Glomerular visceral epithelial cell (primary cell): ENCODE results near the gene ITGA5.

Experiments used
- DNase-seq: peaks from one replicate; pipeline ENCODE4 v3.0.0-alpha.2; 2016; ENCODE audit errors: extremely low spot score

ITGA5 gene

DNA sequence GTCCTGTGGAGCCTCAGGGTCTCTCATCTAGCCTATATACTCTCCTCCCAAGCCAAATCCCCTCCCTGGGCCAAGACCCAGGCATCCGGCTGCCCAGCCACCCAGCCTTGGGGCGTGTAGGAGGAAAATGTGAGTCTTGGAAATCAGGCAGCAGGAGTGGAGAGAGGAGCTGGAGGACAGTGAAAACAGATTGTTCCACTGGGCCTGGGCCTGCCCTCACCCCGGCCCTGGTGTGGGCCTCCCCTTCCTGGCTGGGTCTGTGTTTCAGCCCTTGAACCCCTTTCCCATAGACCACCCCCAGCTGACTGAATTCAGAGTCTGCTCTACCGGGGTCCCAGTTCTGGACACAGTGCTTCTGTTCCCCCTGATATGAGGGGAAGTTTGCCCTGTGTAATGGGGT lies 6.7 kb downstream of the ITGA5 start:
- no peak for DNase-seq

DNA sequence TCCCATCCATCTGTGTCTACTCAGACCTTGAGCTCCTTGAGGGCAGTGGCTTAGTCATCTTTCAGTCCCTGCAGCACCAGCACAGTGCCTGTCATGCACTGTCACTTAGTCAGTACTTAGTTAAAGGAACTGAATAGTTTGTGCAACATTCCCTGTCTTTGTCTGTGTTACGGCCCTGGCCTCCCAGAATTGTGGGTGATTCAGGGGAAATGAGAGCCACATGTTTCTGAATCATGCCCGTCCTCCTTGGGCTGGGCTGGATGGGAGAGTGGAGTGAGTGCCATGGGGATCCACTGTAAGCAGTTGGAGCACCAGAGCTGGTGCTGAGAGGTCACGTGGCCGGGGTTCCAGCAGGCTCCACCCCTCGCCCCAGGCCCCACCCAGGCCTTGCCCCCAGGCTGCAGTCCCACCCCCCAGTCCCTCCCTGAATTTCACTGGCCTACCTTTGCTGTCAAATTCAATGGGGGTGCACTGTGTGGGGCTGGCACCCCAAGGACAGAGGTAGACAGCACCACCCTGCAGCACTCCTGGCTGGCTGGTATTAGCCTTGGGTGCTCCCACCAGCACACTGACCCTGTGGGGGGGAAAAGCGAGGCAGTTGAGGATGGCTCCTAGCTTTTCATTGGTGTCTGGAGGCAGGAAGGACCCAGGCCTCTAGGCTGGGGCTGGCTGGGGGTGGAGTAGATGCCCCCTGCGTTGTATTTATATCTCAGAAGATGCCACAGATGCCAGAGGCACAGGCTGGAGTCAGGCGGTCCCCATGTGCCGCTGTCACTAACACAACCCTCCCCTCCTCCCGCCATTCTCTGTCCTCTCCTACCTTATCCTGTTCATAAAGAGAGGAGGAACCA lies 7.5 kb downstream of the ITGA5 start:
- DNase-seq: peak; percentile 76

DNA sequence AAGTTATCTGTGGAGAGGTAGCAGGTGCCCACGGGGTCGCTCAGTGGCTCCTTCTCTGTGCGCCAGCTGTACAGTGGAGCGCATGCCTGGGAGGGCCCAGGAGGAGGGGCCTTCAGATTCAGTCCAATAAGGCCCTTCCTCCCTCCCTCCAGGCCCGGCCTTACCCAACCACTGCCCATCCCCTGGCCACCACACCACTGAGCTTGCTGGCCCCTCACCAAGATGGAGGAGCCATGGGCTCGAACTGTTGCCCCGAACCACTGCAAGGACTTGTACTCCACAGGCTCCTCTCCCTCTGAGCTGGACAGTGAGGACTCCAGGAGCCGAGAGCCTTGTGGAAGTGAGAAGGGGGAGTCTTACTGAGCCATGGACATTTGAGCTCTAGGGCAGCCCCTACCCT lies 9.8 kb downstream of the ITGA5 start:
- no peak for DNase-seq

DNA sequence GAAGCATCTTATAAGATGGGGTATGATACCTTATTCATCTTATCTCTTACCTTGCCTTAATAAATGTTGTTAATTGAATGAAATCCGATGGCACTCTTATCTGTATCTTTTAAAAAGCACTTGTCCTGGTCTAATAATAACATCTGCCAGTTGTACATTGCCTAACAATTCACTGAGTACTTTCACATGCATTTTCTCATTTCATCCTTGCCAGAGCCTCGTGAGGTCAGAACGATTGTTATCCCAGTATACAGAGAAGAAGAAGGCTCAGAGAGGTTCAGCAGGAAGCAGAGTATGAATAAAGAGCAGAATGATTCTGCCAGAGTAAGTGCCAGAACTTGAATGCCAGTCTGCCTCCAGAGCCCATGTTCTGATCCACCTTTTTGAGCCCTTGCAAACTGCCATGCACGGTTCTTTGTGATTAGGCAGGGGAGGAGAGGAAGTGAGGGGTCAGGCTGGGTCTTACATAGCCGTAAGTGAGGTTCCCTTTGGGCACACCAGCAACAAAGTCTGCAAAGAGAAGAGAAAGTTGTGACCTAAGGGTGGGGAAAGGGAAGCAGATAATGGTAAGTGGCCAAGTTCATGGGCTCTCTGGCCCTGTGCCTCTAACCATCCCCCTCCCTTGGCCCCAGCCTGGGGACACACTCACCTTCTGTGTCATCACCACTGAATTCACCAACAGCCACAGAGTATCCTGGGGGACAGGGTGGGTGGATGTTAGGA lies 11.7 kb downstream of the ITGA5 start:
- no peak for DNase-seq

DNA sequence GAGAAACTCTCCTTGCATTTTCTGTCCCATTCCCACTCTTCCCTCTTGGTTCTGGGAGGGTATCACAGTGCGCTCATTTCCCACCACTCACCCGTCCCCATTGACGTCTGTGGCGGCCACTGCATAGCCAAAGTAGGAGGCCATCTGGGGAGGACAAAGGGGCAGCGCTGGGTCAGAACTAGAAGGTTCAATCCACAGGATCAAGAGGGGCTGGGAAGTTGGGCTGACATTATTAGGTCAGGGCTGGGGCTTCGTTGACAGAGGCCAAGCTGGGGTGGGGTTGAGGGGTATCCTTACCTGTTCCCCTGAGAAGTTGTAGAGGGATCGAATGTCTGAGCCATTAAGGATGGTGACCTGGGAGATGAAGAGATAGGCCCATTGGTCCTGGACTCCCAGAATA lies 13.5 kb downstream of the ITGA5 start:
- DNase-seq: no peak

DNA sequence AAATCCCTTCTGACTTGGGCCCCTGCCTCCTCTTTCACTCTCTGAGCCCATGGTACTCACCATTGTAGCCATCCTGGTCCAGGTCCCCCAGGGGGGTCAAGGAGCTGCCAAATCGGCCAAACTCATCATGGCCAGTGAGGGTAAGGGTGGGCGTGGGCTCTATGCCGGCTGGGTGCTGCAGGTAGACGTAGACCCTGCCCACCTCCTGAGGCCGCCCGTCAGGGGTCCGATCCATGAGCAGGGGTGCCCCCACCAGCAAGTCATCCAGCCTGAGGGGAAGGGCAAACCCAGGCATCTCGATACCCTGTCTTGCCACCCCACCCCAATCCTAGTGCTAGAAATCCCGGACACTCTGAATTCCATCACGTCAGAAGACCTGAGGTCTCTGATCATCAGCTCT lies 14.0 kb downstream of the ITGA5 start:
- DNase-seq: no peak

DNA sequence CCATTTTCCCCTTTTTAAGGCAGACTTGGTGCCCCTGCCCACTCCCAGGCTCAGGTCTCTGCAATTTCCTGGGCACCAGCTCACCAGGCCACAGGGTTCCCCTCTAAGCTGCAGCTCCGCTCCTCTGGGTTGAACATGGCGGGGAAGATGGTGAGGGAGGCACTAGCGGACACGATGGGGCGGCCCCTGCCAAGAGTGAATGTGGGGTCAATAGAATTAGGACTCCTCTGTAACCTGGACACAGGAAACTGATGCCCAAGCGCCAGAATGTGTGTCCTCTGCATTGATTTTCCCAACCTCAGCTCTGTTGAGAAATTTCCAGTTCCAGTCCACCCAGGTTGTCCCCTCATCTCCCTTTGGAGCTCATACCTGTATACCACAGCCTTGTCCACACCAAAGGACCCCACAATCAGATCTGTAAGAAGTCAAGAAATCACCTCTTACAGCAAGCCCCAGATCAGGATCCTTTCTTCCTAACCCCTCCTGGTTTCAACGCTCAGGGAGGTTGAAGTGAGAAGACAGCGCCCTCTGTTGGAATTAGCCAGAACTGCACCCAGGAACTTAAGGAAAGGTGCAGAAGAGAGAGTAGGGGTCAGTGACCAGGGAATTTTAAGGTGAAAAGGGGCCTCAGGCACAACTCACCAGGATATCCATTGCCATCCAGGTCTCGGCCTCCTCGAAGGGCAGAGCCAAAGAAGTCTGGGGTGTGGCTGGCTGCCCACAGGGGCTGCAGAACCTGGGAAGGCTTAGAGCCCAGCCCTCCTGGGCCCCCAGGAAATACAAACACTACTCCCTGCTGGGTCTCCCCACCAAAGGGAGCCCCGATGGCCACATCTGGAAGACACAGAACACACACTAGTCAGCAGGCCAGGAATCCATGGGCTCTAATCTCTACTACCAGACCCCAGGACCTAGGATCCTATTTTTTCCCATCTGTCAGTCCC lies 14.7 kb downstream of the ITGA5 start:
- peak; percentile 47 for DNase-seq

DNA sequence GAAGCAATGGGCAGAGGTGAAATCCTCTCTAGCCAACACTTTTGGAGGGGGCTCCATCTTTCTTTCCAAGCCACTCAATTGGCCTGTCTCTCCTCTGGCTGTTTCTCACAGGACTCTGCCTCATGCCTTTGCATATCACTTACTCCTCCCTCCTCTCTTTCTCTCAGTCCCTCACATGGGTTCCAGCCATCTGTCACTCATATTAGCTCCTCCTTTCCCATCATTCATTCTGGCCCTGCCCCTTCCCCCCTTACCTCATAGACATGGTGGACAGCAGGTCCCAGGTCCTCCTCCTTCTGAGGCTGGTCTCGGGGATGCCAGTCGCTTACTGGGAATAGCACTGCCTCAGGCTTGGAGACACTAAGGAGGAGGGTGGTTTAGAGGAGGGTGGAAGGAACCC lies 17.9 kb downstream of the ITGA5 start:
- DNase-seq: no peak

DNA sequence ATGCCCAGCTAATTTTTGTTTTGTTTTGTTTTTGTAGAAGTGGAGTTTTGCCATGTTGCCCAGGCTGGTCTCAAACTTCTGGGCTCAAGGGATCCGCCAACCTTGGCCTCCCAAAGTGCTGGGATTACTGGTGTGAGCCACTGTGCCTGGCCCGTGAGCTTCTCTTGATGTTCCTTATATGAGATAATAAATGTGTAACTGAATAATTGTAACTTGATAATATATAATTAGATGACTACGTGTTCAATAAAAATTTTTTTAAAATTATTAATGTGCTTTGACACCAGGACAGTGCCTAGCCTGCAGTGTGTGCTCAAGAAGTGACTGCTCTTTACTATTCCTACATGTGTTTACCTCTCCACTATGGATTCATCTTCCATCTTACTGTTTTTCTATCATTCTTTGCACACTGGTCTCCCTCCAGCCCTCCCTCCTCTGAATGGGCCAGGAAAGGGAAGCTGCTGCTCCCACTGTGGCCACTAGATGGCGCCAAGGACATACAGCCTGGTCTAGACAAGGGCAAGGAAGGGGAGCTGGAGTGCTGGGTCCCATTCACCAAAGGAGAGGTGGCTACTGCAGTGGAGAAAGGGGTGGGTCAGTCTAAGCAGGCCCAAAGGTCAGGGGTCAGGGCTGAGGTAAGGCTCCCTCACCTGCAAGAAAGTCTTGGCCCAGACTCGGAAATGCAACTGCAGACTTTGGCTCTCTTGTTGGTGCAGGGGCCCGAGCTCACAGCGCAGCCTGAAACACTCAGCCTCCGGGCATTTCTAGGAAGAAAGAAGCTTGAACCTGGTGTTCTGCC lies 19.9 kb downstream of the ITGA5 start:
- peak; percentile 82 for DNase-seq

DNA sequence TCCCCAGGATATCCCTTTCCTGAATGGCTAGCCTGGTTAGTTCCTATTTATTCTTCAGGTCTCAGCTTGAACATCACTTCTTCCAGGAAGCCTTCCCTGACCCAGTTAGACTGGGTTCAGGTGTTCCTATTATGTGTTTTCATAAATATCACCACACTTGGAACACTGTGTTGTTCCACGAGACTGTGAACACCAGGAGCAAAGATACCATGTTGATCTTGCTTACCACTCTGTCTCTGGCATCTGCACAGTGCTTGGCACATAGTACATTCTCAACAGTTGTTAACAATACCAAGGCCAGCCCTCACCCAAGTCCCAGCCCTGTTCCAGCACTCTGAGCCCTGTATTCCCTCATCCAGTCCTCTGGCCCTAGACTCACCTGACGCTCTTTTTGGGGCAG lies 20.8 kb downstream of the ITGA5 start:
- no peak for DNase-seq

DNA sequence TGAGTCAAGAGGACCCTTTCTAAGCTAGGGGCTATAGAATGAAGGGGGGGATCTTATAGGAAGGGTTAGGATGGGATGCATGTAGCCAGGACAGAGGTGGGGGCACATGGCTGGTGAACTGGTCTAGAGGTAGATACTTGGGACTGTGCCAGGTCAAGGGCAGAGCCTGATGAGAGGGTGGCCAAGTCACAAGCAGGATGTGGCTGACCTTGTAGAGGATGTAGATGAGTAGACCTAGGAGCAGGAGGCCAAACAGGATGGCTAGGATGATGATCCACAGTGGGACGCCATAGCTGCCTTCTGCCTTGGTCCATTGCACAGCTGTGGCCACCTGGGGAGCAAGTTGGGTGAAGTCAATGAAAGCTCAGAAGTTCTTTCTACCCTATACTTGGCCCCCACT lies 21.9 kb downstream of the ITGA5 start:
- no peak for DNase-seq

DNA sequence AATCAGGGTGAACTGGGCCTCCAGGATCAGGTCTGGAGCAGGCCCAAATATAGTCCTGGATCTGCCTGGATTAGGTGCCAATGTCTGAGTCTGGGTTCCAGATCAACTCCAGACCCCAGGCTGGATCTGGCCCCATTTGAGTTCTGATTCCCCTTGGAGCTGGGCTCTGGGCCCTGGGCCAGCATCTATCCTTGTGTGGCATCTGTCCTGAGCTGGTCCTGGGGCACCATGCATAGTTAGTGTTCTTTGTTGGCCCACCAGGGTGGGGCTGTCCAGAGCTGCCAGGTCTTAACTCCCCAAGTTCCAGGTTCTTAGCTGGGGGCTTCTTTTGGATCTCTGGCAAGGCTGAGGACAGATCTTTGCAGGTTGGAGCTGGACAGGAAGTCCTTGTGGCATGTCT lies 23.5 kb downstream of the ITGA5 start:
- no peak for DNase-seq

DNA sequence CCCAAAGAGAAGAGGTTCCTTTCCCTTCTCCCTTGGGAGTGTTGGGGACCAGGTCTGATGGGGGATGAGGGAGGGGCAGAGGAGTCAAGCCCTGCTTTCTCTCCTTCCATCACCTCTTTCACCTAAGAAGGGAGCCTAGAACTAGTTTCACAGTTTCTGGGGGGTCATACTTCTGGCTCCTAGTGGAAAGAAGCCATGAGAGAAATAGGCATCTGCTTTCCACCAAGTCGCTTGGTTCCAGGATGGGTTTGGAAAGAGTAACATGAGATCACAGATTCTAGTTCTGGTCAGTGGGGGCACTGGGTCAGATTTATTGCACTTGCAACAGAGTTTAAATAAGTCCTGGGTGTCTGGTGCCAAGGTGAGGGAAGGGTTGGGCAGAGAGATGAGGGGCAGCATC lies 24.1 kb downstream of the ITGA5 start:
- no peak for DNase-seq

DNA sequence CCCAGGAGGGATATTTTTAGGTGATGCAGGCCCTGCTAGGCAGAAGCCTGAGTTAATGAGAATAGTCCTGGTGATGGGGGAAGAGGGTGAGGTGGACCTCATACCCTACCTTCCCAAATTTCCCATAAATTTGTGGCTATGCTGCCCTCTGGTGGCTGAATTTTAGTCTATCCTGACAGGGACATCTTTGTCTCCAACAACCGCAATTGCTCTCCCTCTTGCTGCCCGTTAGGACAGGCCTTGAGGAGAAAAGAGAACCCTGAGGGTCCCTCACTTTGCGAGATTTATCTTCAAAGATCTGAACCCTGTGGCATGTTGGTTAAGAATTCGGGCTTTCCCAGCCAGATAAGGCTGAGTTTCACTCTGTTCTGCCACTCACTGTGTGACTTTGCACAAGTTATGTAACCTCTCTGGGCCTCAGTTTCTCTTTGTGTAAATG lies 24.8 kb downstream of the ITGA5 start:
- DNase-seq: no peak

DNA sequence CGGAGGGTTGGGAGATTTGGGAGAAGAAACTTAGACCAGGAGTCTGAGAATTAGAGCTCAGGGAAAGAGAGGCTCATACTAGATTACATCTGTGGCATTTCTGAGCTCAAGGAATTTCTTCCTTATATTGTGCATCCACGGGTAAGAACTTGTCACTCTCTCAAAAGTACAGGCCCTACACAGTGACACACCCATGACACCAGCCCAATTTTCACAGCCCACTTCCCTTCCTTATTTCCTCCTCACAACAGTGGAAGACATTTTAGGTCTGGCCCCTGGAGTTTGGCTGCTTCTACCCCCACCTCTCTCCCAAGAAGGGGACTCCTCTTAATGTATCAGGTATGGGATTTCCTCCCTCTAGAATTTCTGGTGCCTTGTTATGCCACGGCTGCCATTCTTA lies 25.3 kb downstream of the ITGA5 start:
- no peak for DNase-seq

DNA sequence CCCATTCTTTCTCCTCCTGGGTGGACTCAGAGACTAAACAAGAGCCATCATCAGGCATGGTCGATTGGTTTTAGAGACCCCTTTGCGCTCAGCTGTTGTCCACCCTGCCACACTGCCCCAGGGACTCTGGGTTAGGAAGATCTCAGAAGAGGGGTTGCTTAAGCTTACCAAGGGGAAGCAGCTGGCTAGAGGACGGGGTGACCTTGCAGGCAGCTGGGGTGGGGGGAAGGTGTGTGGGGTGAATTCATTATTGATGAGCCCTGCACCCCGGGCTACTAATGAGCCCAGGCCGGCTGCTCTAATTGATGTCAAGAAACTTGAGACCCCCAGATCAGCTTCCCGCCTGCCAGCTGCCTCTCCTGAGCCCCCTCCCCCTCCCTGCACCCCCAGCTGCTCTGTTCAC lies 25.9 kb downstream of the ITGA5 start:
- DNase-seq: no peak

DNA sequence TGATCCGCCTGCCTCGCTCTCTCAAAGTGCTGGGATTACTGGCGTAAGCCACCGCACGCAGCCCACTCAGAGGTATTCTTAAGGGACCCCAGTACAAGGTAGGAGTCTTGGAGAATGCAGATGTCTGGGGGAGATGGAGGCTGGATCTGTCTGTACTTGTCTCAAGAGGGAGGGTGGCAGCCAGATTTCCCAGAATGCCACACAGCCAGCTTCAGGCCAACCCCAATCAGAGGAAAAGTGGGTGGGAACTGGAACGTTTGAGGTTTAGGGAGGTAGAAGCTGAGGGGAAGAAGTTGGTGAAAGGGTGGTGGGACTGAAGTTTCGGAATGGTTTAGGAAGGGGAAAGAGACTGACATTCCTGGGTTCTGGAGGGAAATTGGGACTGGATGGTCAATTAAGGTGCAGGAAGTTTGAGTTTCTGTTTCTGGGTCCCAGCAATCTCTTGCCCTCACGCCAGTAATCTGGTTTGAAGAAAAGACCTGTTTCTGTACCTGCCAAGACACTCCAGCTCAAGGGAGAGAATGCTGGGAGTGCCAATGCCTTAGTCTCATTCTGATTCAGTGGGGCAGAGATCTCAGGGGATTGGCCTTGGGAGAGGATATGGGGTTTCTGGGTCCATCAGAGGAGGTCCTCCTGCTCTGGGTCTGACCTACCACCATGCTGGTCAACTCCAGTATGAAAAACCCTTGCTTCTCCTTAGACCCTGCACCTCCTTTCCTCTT lies 26.4 kb downstream of the ITGA5 start:
- no peak for DNase-seq

DNA sequence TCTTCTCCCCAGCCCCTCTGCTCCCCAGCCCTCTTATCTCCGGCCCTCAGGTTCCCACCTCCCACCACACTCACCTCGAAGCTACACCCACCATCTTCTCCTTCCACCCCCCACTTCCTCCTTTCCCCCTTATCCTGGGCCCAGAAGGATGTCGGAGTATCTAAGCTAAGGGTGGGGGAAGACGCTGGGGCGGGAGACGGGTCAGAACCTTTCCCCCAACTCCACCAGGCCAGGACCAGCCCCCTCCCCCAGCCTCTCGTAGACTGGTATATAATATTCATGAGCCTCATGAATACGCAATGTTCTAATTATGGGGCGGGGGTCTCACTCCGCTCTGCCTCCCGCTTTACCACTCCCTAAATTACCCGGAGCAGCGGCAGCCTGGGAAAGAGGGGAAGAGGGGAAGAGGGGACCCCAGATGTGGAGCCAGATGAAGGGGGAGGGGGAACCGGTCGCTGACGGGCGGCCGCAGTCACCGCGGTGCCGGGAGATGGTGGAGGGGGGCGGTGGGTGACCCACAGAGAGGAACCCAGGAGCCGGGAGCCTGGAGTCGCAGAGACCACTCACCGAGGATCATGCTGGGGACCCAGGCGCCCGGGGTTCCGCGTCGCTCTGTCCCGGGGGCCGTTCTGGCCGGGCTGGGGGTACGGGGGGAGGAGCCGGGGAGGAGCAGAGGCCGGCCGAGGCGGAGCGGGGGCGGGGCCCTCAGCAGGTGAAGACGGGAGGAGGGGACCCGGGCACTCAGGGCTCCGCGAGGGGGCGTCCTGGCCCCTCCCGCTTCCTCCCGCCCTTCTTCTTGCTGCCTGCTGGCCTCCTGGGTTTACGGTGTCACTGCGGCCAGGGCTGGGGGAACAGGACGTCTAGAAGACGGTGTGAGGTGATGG lies 28.2 kb downstream of the ITGA5 start:
- no peak for DNase-seq

DNA sequence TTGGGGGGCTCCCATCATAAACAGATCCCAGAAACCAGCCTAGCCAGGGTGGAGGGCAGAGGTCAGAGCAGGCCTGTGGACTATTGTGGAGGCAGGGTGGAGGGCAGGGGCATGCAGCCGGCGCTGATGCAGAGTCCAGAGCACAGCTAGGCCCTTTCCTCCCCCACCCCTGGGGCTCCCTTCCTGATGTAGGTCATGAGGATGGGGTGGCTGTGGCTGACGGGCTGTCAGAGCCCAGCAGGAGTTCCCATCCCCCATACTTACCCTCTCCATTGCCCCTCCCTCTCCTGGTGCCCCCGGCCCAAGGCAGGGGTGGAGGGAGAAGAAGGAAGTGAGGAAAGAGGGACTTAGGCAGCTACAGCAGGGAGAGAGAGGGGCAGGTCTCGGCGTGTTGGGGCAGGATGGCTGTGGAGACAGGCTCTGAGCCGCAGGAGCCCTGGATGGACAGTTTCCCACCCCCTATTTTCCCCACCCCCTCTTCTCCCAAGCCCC lies 28.8 kb downstream of the ITGA5 start:
- no peak for DNase-seq
